ENCODE data around the gene EIF4G3.
"Not testable (repeated sequence)": the region's sequence is repeated elsewhere in the genome, so short reads cannot be mapped to it uniquely, and the experiment has no call there.

Gene EIF4G3

GRCh38 chr1:21065851-21066250 is 110.8 kb downstream of the EIF4G3 start:
- no peak for DNase-seq

- no peak for DNase-seq
Observed at GRCh38 chr1:21064057-21064456, 112.6 kb downstream of the EIF4G3 start.

GRCh38 chr1:21060523-21060922 is 116.2 kb downstream of the EIF4G3 start:
- no peak for DNase-seq

GRCh38 chr1:21059021-21059420 is 117.7 kb downstream of the EIF4G3 start:
- DNase-seq: no peak

GRCh38 chr1:21058035-21058793 is 118.5 kb downstream of the EIF4G3 start:
- no peak for DNase-seq

GRCh38 chr1:21053189-21053928 is 123.3 kb downstream of the EIF4G3 start:
- not testable (repeated sequence) for DNase-seq

- DNase-seq: no peak
Observed at GRCh38 chr1:21052034-21052433, 124.7 kb downstream of the EIF4G3 start.

- no peak for DNase-seq
Observed at GRCh38 chr1:21051177-21051825, 125.4 kb downstream of the EIF4G3 start.

- DNase-seq: no peak
Observed at GRCh38 chr1:21050031-21050430, 126.7 kb downstream of the EIF4G3 start.

- no peak for DNase-seq
Observed at GRCh38 chr1:21048462-21048861, 128.2 kb downstream of the EIF4G3 start.

GRCh38 chr1:21046132-21046531 is 130.6 kb downstream of the EIF4G3 start:
- no peak for DNase-seq

GRCh38 chr1:21045351-21045750 is 131.3 kb downstream of the EIF4G3 start:
- no peak for DNase-seq

GRCh38 chr1:21042929-21043605 is 133.6 kb downstream of the EIF4G3 start:
- no peak for DNase-seq

GRCh38 chr1:21041541-21041940 is 135.2 kb downstream of the EIF4G3 start:
- DNase-seq: no peak

GRCh38 chr1:21037091-21037490 is 139.6 kb downstream of the EIF4G3 start:
- DNase-seq: no peak

- no peak for DNase-seq
Observed at GRCh38 chr1:21035794-21036193, 140.9 kb downstream of the EIF4G3 start.

- no peak for DNase-seq
Observed at GRCh38 chr1:21034725-21035628, 141.7 kb downstream of the EIF4G3 start.

- no peak for DNase-seq
Observed at GRCh38 chr1:21032741-21033140, 144.0 kb downstream of the EIF4G3 start.

GRCh38 chr1:21030181-21030580 is 146.5 kb downstream of the EIF4G3 start:
- no peak for DNase-seq

GRCh38 chr1:21028520-21029145 is 148.1 kb downstream of the EIF4G3 start:
- DNase-seq: no peak

- DNase-seq: no peak
Observed at GRCh38 chr1:21027805-21028204, 148.9 kb downstream of the EIF4G3 start.

- DNase-seq: no peak
Observed at GRCh38 chr1:21024918-21025317, 151.8 kb downstream of the EIF4G3 start.
